GM23248 (cell line): ENCODE measurements around the gene LSAMP. TPM values are rescaled to one million over a fixed set of nuclear protein-coding genes. Genes with fewer than 3 reads are reported as not detected.

Experiments used
- DNase-seq: peaks from one replicate; pipeline ENCODE4 v3.0.0-alpha.2; 2015
- H2AFZ ChIP-seq: fragments of 200-600 bp; sonication (generic); 2 replicates; pipeline ENCODE4 v1.6.1; 2016; ENCODE audit warnings: antibody characterized with exemption
- H3F3A ChIP-seq: fragments of 200-600 bp; sonication (generic); 2 replicates; pipeline ENCODE4 v1.6.1; 2016; ENCODE audit warnings: mild to moderate bottlenecking, antibody characterized with exemption, mixed run types; ENCODE audit not compliant: insufficient read depth
- H3K27ac ChIP-seq: fragments of 200-600 bp; sonication (generic); 2 replicates; pipeline ENCODE4 v1.5.1; 2016; ENCODE audit warnings: mild to moderate bottlenecking
- H3K27me3 ChIP-seq: fragments of 200-600 bp; sonication (generic); replicated peaks from 2 replicates; pipeline ENCODE4 v1.6.1; 2016; ENCODE audit warnings: mild to moderate bottlenecking; ENCODE audit not compliant: insufficient read depth
- H3K36me3 ChIP-seq: fragments of 200-600 bp; sonication (generic); 2 replicates; pipeline ENCODE4 v1.6.1; 2016; ENCODE audit warnings: low read depth, mild to moderate bottlenecking
- H3K4me1 ChIP-seq: fragments of 200-600 bp; sonication (generic); 2 replicates; pipeline ENCODE4 v1.6.1; 2016; ENCODE audit warnings: mild to moderate bottlenecking; ENCODE audit not compliant: insufficient read depth
- H3K4me2 ChIP-seq: fragments of 200-600 bp; sonication (generic); one replicate; pipeline ENCODE4 v1.6.1; 2016; ENCODE audit warnings: mild to moderate bottlenecking; ENCODE audit not compliant: unreplicated experiment
- H3K4me3 ChIP-seq: fragments of 200-600 bp; sonication (generic); 2 replicates; pipeline ENCODE4 v1.5.1; 2016; ENCODE audit warnings: mild to moderate bottlenecking
- H3K79me2 ChIP-seq: fragments of 200-600 bp; sonication (generic); 2 replicates; pipeline ENCODE4 v1.6.1; 2016; ENCODE audit warnings: mild to moderate bottlenecking; ENCODE audit not compliant: insufficient read depth
- H3K9ac ChIP-seq: fragments of 200-600 bp; sonication (generic); 2 replicates; pipeline ENCODE4 v1.6.1; 2016; ENCODE audit warnings: mild to moderate bottlenecking
- H3K9me2 ChIP-seq: fragments of 200-600 bp; sonication (generic); 2 replicates; pipeline ENCODE4 v1.6.1; 2016; ENCODE audit warnings: mixed run types, mild to moderate bottlenecking, moderate library complexity; ENCODE audit not compliant: insufficient read depth
- H3K9me3 ChIP-seq: fragments of 200-600 bp; sonication (generic); one replicate; pipeline ENCODE4 v1.6.1; 2017; ENCODE audit warnings: low read depth
- H4K20me1 ChIP-seq: fragments of 200-600 bp; sonication (generic); 2 replicates; pipeline ENCODE4 v1.6.0; 2016; ENCODE audit not compliant: insufficient read depth
- EZH2 ChIP-seq: fragments of 200-600 bp; sonication (generic); IDR thresholded peaks from 2 replicates; pipeline ENCODE4 v1.6.1; 2018; ENCODE audit warnings: antibody characterized with exemption, mild to moderate bottlenecking; ENCODE audit not compliant: insufficient read depth, poor library complexity, severe bottlenecking
- EZH2phosphoT487 ChIP-seq: fragments of 200-600 bp; sonication (generic); IDR thresholded peaks from 2 replicates; pipeline ENCODE4 v1.6.1; 2018; ENCODE audit warnings: antibody characterized with exemption, moderate library complexity, mild to moderate bottlenecking, low read depth; ENCODE audit not compliant: insufficient read depth
- WGBS, 2 experiments: methylation state at CpG; one replicate each; pipeline ENCODE4 v1.1.6; 2015 to 2017; ENCODE audit warnings: low lambda C conversion rate in 2 of 2, low coverage in 1 of 2; ENCODE audit errors: missing lambda C conversion rate in 2 of 2; 5-methylcytosine and 5-hydroxymethylcytosine counted together
- in situ Hi-C: fragments of 300-500 bp; cut with MboI; formaldehyde crosslinking; loops from 2 replicates; pipeline ENCODE4 v1.15.0; 2020
- polyA plus RNA-seq: library from polyadenylated mRNA; unstranded; fragments of >200 nt; fragmentation: Nextera tagmentation; extraction: Ambion mirVana; gene quantifications from 2 replicates; pipeline ENCODE4 v1.2.1, GENCODE V29; 2016
- total RNA-seq: library from RNA; depleted of rRNA; stranded (reverse); fragments of >200 nt; shearing (Covaris generic); gene quantifications from 2 replicates; pipeline ENCODE4 v1.2.3, GENCODE V29; 2014

The LSAMP gene
- total and polyA plus RNA-seq, 2 experiments from 2014 or later, result 4.5 to 9.3 TPM

DNA sequence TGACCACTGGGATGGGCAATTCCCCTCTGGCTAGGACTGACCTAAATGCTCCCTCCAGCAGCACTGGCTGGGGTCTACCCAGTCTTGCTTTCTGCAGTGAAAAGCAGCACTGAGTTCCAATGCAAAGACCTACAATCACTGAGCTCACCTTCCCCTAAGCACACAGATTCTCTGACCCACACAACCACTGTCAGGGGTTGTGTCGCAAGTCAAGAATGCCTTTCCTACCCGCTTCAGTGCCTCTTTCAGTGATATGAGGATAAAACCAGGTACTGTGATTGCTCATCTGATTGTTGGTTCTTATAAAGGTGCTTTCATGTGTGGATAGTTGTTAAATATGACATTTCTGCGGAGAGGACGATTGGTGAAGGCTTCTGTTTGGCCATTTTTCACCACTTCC, 476.4 kb downstream of the LSAMP start:
- TF ChIP-seq EZH2phosphoT487 (no peak), EZH2 (no peak)
- H3K4me1 ChIP-seq, result no peaks in the 10 kb centered on the region
- H3K9me2 ChIP-seq, result no peaks in the 10 kb centered on the region
- H3K27me3 ChIP-seq, result no peaks in the 10 kb centered on the region
- H4K20me1 ChIP-seq, result no peaks in the 10 kb centered on the region
- no peak overlapping the region for H3K9ac ChIP-seq
- no peak for DNase-seq
- in situ Hi-C loops, result no loop called here
- H3K9me3 ChIP-seq, result no peaks in the 10 kb centered on the region
- no peak overlapping the region for H3K27ac ChIP-seq
- no peak overlapping the region for H2AFZ ChIP-seq
- WGBS, 2 experiments, result 75 to 76% methylated on average over 4 of the region's 4 CpGs
- H3K4me2 ChIP-seq, result no peak overlapping the region
- no peaks in the 10 kb centered on the region for H3F3A ChIP-seq
- no peaks in the 10 kb centered on the region for H3K36me3 ChIP-seq
- no peak overlapping the region for H3K4me3 ChIP-seq
- no peaks in the 10 kb centered on the region for H3K79me2 ChIP-seq

DNA sequence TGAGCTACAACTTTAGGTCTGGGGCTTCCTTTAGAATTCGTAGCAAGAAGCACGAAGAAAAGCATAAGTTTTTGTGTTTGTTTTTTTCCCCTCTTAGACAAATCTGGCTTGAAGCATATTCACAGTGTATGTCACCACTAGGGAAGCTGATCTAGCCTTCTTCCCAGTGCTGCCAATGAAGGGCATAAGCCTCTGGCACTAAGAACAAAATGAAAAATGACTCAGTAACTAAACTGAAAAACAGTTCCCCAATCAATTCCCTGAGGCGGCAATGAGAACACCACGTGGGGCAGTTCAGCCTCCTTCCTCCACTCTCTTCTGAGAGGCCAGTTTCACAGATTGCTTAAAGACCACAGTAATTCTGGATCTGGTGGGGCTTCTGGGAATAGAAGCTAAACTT, 483.9 kb downstream of the LSAMP start:
- Histone ChIP-seq H3F3A (no peaks in the 10 kb centered on the region), H3K9ac (no peak overlapping the region), H2AFZ (peak overlapping the region; percentile 13; the same call in 1 of the 2 replicates), H3K4me2 (no peak overlapping the region), H3K36me3 (no peaks in the 10 kb centered on the region), H3K79me2 (no peaks in the 10 kb centered on the region), H3K9me2 (no peaks in the 10 kb centered on the region), H3K27ac (no peak overlapping the region), H3K9me3 (no peaks in the 10 kb centered on the region), H4K20me1 (no peaks in the 10 kb centered on the region), H3K27me3 (no peaks in the 10 kb centered on the region), H3K4me3 (no peak overlapping the region), H3K4me1 (peaks cover 8% of the 10 kb centered on the region; the same call in 1 of the 2 replicates)
- TF ChIP-seq EZH2phosphoT487 (no peak), EZH2 (no peak)
- DNase-seq, result peak; percentile 68
- WGBS, 2 experiments, result 4 to 5% methylated on average over 4 of the region's 4 CpGs
- in situ Hi-C loops, result no loop called here

DNA sequence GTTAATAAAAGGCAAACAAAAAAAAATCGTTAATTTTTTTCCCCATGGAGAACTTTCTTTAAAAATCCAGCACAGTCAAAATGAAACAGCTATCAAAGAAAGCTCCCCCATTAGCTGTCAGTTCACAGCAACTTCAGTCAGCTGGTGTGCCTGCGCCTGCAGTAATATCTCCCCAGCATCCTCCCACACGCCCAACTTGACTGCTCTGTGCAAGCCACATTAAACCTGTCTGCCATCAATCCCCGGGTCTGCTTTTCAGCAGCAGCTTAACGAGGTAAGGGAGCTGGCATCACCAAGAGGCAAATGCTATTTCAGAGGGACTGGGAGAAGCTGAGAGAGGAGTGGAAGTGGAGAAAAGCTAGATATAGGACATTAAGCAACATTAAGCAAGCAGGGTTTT, 484.5 kb downstream of the LSAMP start:
- Histone ChIP-seq H3K4me1 (peaks cover 8% of the 10 kb centered on the region; the same call in 1 of the 2 replicates), H4K20me1 (no peaks in the 10 kb centered on the region), H3F3A (no peaks in the 10 kb centered on the region), H3K27ac (no peak overlapping the region), H3K9ac (no peak overlapping the region), H3K36me3 (no peaks in the 10 kb centered on the region), H3K27me3 (no peaks in the 10 kb centered on the region), H2AFZ (peak overlapping the region; percentile 13; the same call in 1 of the 2 replicates), H3K79me2 (no peaks in the 10 kb centered on the region), H3K4me3 (no peak overlapping the region), H3K9me2 (no peaks in the 10 kb centered on the region), H3K9me3 (no peaks in the 10 kb centered on the region), H3K4me2 (no peak overlapping the region)
- WGBS, 2 experiments, result 19 to 20% methylated on average over 5 of the region's 5 CpGs
- DNase-seq, result peak; percentile 4
- in situ Hi-C loops, result no loop called here
- TF ChIP-seq EZH2 (no peak), EZH2phosphoT487 (no peak)

DNA sequence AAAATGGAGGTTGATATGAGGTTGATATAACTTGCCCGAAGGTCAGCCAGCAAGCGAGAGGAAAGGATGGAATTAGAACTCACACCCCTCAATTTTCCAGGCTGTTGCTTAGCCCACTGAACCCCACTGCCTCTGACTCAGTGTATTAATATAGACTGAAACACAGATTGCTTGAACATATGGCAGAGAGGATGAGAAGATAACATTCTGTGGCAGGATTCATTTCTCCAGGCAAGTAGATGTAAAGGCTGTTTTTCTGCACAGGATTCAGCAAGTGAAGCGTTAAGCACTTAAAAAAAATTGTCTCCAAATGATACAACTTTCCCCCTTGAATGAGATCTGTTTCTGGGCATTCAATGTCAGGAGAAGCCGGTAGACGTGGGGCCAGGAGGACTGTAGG, 486.8 kb downstream of the LSAMP start:
- in situ Hi-C loops, result no loop called here
- H3K9ac ChIP-seq, result no peak overlapping the region
- TF ChIP-seq EZH2phosphoT487 (no peak), EZH2 (no peak)
- H3K79me2 ChIP-seq, result no peaks in the 10 kb centered on the region
- H3F3A ChIP-seq, result no peaks in the 10 kb centered on the region
- no peaks in the 10 kb centered on the region for H3K9me3 ChIP-seq
- no peaks in the 10 kb centered on the region for H4K20me1 ChIP-seq
- H3K4me2 ChIP-seq, result no peak overlapping the region
- no peak overlapping the region for H2AFZ ChIP-seq
- 70 to 80% methylated on average over 5 of the region's 5 CpGs for WGBS, 2 experiments
- peaks cover 8% of the 10 kb centered on the region; the same call in 1 of the 2 replicates for H3K4me1 ChIP-seq
- no peaks in the 10 kb centered on the region for H3K27me3 ChIP-seq
- H3K9me2 ChIP-seq, result no peaks in the 10 kb centered on the region
- no peak overlapping the region for H3K27ac ChIP-seq
- no peaks in the 10 kb centered on the region for H3K36me3 ChIP-seq
- no peak for DNase-seq
- no peak overlapping the region for H3K4me3 ChIP-seq

DNA sequence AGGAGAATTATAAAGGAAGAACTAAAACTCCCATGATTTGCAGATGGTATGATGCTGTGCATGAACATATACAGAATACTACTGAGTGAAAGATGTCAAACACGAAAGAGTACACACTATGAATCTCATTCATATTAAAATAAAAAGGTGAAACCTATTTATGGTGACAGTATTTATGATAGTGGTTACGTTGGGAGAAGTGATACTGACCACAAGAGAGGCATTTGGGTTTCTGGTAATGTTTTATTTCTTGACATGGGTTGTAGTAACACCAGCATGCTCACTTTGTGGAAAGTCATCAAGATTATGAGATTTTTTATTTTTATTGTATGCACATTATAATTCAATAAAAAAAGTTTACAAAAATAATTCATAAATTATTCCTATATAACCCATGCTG, 498.0 kb downstream of the LSAMP start:
- Histone ChIP-seq H3K9ac (no peak overlapping the region), H3K9me2 (no peaks in the 10 kb centered on the region), H3K27me3 (no peaks in the 10 kb centered on the region), H3K4me1 (no peaks in the 10 kb centered on the region), H3K27ac (no peak overlapping the region), H3K9me3 (no peaks in the 10 kb centered on the region), H3K4me2 (no peak overlapping the region), H2AFZ (no peak overlapping the region), H3K36me3 (no peaks in the 10 kb centered on the region), H4K20me1 (no peaks in the 10 kb centered on the region), H3K79me2 (no peaks in the 10 kb centered on the region), H3F3A (no peaks in the 10 kb centered on the region), H3K4me3 (no peak overlapping the region)
- no peak for TF ChIP-seq EZH2phosphoT487
- no peak for TF ChIP-seq EZH2
- DNase-seq, result no peak
- WGBS, 2 experiments, result 25 to 35% methylated on average over 2 of the region's 2 CpGs
- in situ Hi-C loops, result no loop called here
